GM18505 (cell line): ENCODE data around the gene SCGB1C2.

Experiments used
- ATAC-seq: cut with Tn5 transposase; IDR thresholded peaks from one replicate; pipeline ENCODE4 v1.9.1; 2021; ENCODE audit not compliant: unreplicated experiment
- POLR2A ChIP-seq: IDR thresholded peaks from 4 replicates; pipeline ENCODE4 v1.6.1; 2011; ENCODE audit warnings: borderline replicate concordance; ENCODE audit not compliant: insufficient read depth, insufficient read length; ENCODE audit errors: extremely low read depth

SCGB1C2 gene

GRCh38 chr17:185445-186138 lies 48.2 kb downstream of the SCGB1C2 start:
- no peak for TF ChIP-seq POLR2A
- ATAC-seq: no peak

- no peak for ATAC-seq
- TF ChIP-seq POLR2A: no peak
These were observed 49.8 kb downstream of the SCGB1C2 start for GRCh38 chr17:187130-187529.
